ENCODE measurements around the gene SUSD2. TPM values are rescaled to one million over a fixed set of nuclear protein-coding genes. Genes with fewer than 3 reads are reported as not detected.
A peak's percentile ranks its signal among the peaks of the same experiment; 100 is the strongest.
"Not testable (repeated sequence)": the region's sequence is repeated elsewhere in the genome, so short reads cannot be mapped to it uniquely, and the experiment has no call there.

Gene SUSD2
- total RNA-seq, 1 experiment from 2014 or later = 0.20 TPM

GRCh38 chr22:24209687-24210086 lies 28.4 kb downstream of the SUSD2 start:
- DNase-seq = no peak
- no peaks in the 10 kb centered on the region for H3K9me3 ChIP-seq
- no peaks in the 10 kb centered on the region for H3K36me3 ChIP-seq
- H3K27me3 ChIP-seq = no peaks in the 10 kb centered on the region
- H3K4me3 ChIP-seq = no peak overlapping the region

- H3K4me3 ChIP-seq, H3K9me3 ChIP-seq, H3K27me3 ChIP-seq, H3K36me3 ChIP-seq: not testable (repeated sequence)
- peak; percentile 56 for DNase-seq
These were observed 29.1 kb downstream of the SUSD2 start for GRCh38 chr22:24210409-24210808.

GRCh38 chr22:24211716-24212115 lies 30.4 kb downstream of the SUSD2 start:
- not testable (repeated sequence) for H3K36me3 ChIP-seq, H3K4me3 ChIP-seq, DNase-seq, H3K27me3 ChIP-seq, H3K9me3 ChIP-seq

- not testable (repeated sequence) for H3K27me3 ChIP-seq, DNase-seq, H3K4me3 ChIP-seq, H3K36me3 ChIP-seq, H3K9me3 ChIP-seq
These were observed 31.8 kb downstream of the SUSD2 start for GRCh38 chr22:24213111-24213510.

- H3K36me3 ChIP-seq = no peaks in the 10 kb centered on the region
- no peaks in the 10 kb centered on the region for H3K27me3 ChIP-seq
- no peak overlapping the region for H3K4me3 ChIP-seq
- no peaks in the 10 kb centered on the region for H3K9me3 ChIP-seq
- DNase-seq = no peak
These were observed 33.4 kb downstream of the SUSD2 start for GRCh38 chr22:24214467-24215285.

- Histone ChIP-seq H3K9me3 (no peaks in the 10 kb centered on the region), H3K36me3 (no peaks in the 10 kb centered on the region), H3K4me3 (no peak overlapping the region), H3K27me3 (no peaks in the 10 kb centered on the region)
- no peak for DNase-seq
These were observed 35.4 kb downstream of the SUSD2 start for GRCh38 chr22:24216541-24217209.

- DNase-seq = no peak
- no peaks in the 10 kb centered on the region for H3K27me3 ChIP-seq
- no peaks in the 10 kb centered on the region for H3K9me3 ChIP-seq
- H3K36me3 ChIP-seq = no peaks in the 10 kb centered on the region
- no peak overlapping the region for H3K4me3 ChIP-seq
These were observed 36.1 kb downstream of the SUSD2 start for GRCh38 chr22:24217384-24217783.

- Histone ChIP-seq H3K4me3 (no peak overlapping the region), H3K27me3 (no peaks in the 10 kb centered on the region), H3K9me3 (no peaks in the 10 kb centered on the region), H3K36me3 (no peaks in the 10 kb centered on the region)
- no peak for DNase-seq
These were observed 38.5 kb downstream of the SUSD2 start for GRCh38 chr22:24219750-24220149.

GRCh38 chr22:24224468-24224867 lies 43.2 kb downstream of the SUSD2 start:
- no peak for DNase-seq
- Histone ChIP-seq H3K4me3 (no peak overlapping the region), H3K27me3 (no peaks in the 10 kb centered on the region), H3K36me3 (no peaks in the 10 kb centered on the region), H3K9me3 (no peaks in the 10 kb centered on the region)

GRCh38 chr22:24225044-24225601 lies 43.8 kb downstream of the SUSD2 start:
- no peaks in the 10 kb centered on the region for H3K36me3 ChIP-seq
- H3K27me3 ChIP-seq = no peaks in the 10 kb centered on the region
- no peak for DNase-seq
- H3K4me3 ChIP-seq = no peak overlapping the region
- no peaks in the 10 kb centered on the region for H3K9me3 ChIP-seq

GRCh38 chr22:24225951-24226350 lies 44.7 kb downstream of the SUSD2 start:
- H3K4me3 ChIP-seq = no peak overlapping the region
- DNase-seq = no peak
- H3K9me3 ChIP-seq = no peaks in the 10 kb centered on the region
- no peaks in the 10 kb centered on the region for H3K27me3 ChIP-seq
- H3K36me3 ChIP-seq = no peaks in the 10 kb centered on the region

- Histone ChIP-seq H3K4me3 (no peak overlapping the region), H3K36me3 (no peaks in the 10 kb centered on the region), H3K9me3 (no peaks in the 10 kb centered on the region), H3K27me3 (no peaks in the 10 kb centered on the region)
- DNase-seq = no peak
These were observed 49.8 kb downstream of the SUSD2 start for GRCh38 chr22:24230911-24231656.

- no peaks in the 10 kb centered on the region for H3K36me3 ChIP-seq
- no peak overlapping the region for H3K4me3 ChIP-seq
- H3K9me3 ChIP-seq = no peaks in the 10 kb centered on the region
- no peak for DNase-seq
- no peaks in the 10 kb centered on the region for H3K27me3 ChIP-seq
These were observed 50.4 kb downstream of the SUSD2 start for GRCh38 chr22:24231706-24232105.

- no peaks in the 10 kb centered on the region for H3K27me3 ChIP-seq
- H3K4me3 ChIP-seq = no peak overlapping the region
- no peak for DNase-seq
- no peaks in the 10 kb centered on the region for H3K9me3 ChIP-seq
- no peaks in the 10 kb centered on the region for H3K36me3 ChIP-seq
These were observed 50.8 kb downstream of the SUSD2 start for GRCh38 chr22:24232124-24232523.

GRCh38 chr22:24232725-24233124 lies 51.4 kb downstream of the SUSD2 start:
- no peak overlapping the region for H3K4me3 ChIP-seq
- H3K9me3 ChIP-seq = no peaks in the 10 kb centered on the region
- H3K27me3 ChIP-seq = no peaks in the 10 kb centered on the region
- DNase-seq = no peak
- no peaks in the 10 kb centered on the region for H3K36me3 ChIP-seq

GRCh38 chr22:24233235-24233634 lies 51.9 kb downstream of the SUSD2 start:
- H3K36me3 ChIP-seq = no peaks in the 10 kb centered on the region
- H3K27me3 ChIP-seq = no peaks in the 10 kb centered on the region
- no peak for DNase-seq
- H3K4me3 ChIP-seq = no peak overlapping the region
- H3K9me3 ChIP-seq = no peaks in the 10 kb centered on the region

GRCh38 chr22:24233816-24234215 lies 52.5 kb downstream of the SUSD2 start:
- Histone ChIP-seq H3K27me3 (no peaks in the 10 kb centered on the region), H3K36me3 (no peaks in the 10 kb centered on the region), H3K4me3 (no peak overlapping the region), H3K9me3 (no peaks in the 10 kb centered on the region)
- no peak for DNase-seq
